Fibroblast of lung (primary cell): ENCODE measurements around the gene APOB. TPM values are rescaled to one million over a fixed set of nuclear protein-coding genes. Genes with fewer than 3 reads are reported as not detected.

Source experiments
- DNase-seq, 2 donors: peaks; one replicate each; pipeline versions ENCODE4 v3.0.0 to v3.0.0-alpha.2; 2010; ENCODE audit warnings: low read depth in 2 of 2
- H2AFZ ChIP-seq: 2 replicates; pipeline ENCODE4 v1.5.1; 2012; ENCODE audit warnings: low read length, control low read depth, inconsistent platforms
- H3K27ac ChIP-seq: 2 replicates; pipeline ENCODE4 v1.5.1; 2011; ENCODE audit warnings: low read length, control low read depth; ENCODE audit not compliant: insufficient read depth
- H3K27me3 ChIP-seq: 2 replicates; pipeline ENCODE4 v1.5.1; 2011; ENCODE audit warnings: mild to moderate bottlenecking, low read length; ENCODE audit not compliant: control insufficient read depth, insufficient read depth
- H3K36me3 ChIP-seq: 2 replicates; pipeline ENCODE4 v1.5.1; 2011; ENCODE audit warnings: low read length; ENCODE audit not compliant: control insufficient read depth, insufficient read depth
- H3K4me1 ChIP-seq: 2 replicates; pipeline ENCODE4 v1.5.1; 2011; ENCODE audit warnings: low read length; ENCODE audit not compliant: control insufficient read depth, insufficient read depth; ENCODE audit errors: extremely low read depth
- H3K4me2 ChIP-seq: 2 replicates; pipeline ENCODE4 v1.5.1; 2011; ENCODE audit warnings: low read length, control low read depth; ENCODE audit not compliant: insufficient read depth; ENCODE audit errors: extremely low read depth
- H3K4me3 ChIP-seq, 4 experiments: fragments of 200-600 bp in 1 of 4; sonication (generic) in 1 of 4; replicated peaks in 1 of 4; 2 replicates each; pipeline ENCODE4 v1.5.1; 2011 to 2016; ENCODE audit warnings: low read length in 4 of 4, low read depth in 3 of 4, mild to moderate bottlenecking in 3 of 4, control low read depth in 2 of 4, inconsistent platforms in 1 of 4, mixed read lengths in 1 of 4; ENCODE audit not compliant: insufficient read depth in 1 of 4; ENCODE audit errors: control extremely low read depth in 1 of 4
- H3K79me2 ChIP-seq: 2 replicates; pipeline ENCODE4 v1.5.1; 2012; ENCODE audit warnings: mild to moderate bottlenecking, low read length, inconsistent platforms; ENCODE audit not compliant: control insufficient read depth, insufficient read depth
- H3K9ac ChIP-seq: 2 replicates; pipeline ENCODE4 v1.5.1; 2011; ENCODE audit warnings: mild to moderate bottlenecking, low read length, control low read depth; ENCODE audit not compliant: insufficient read depth
- H3K9me3 ChIP-seq: 2 replicates; pipeline ENCODE4 v1.5.1; 2012; ENCODE audit warnings: low read depth, low read length; ENCODE audit not compliant: control insufficient read depth, insufficient read depth
- H4K20me1 ChIP-seq: 2 replicates; pipeline ENCODE4 v1.5.1; 2011; ENCODE audit warnings: low read length; ENCODE audit not compliant: control insufficient read depth, insufficient read depth; ENCODE audit errors: extremely low read depth
- CTCF ChIP-seq, 2 donors: IDR thresholded peaks in 1 of 2; conservative IDR thresholded peaks in 1 of 2; 1 replicate in 1 of 2; 2 replicates in 1 of 2; pipeline ENCODE4 v1.5.1; 2011 to 2012; ENCODE audit warnings: low read length in 2 of 2, control low read depth in 1 of 2, inconsistent platforms in 1 of 2, low read depth in 1 of 2, mild to moderate bottlenecking in 1 of 2
- EZH2 ChIP-seq: IDR thresholded peaks from 2 replicates; pipeline ENCODE4 v1.5.1; 2012; ENCODE audit warnings: low read length, control low read depth, mild to moderate bottlenecking; ENCODE audit errors: missing control alignments
- polyA plus RNA-seq, 2 donors: library from polyadenylated mRNA; depleted of rRNA in 1 of 2; stranded (reverse) in 1 of 2; unstranded in 1 of 2; fragments of >200 nt; gene quantifications; 2 replicates each; pipeline ENCODE4 v1.2.1, GENCODE V29; 2011 to 2012; ENCODE audit warnings: missing spikeins in 1 of 2
- total RNA-seq: library from RNA; depleted of rRNA; stranded (reverse); fragments of >200 nt; gene quantifications from 2 replicates; pipeline ENCODE4 v1.2.1, GENCODE V29; 2014

APOB gene
- total and polyA plus RNA-seq, 2 donors (not counting 1 experiment from before 2014, with no cell fraction given), result under 0.01 TPM; not detected in 1

GRCh38 chr2:20985062-20985461, 58.8 kb downstream of the APOB start:
- no peaks in the 10 kb centered on the region for H3K4me1 ChIP-seq
- no peak for DNase-seq
- no peak overlapping the region for H3K27ac ChIP-seq
- no peaks in the 10 kb centered on the region for H4K20me1 ChIP-seq
- no peaks in the 10 kb centered on the region for H3K27me3 ChIP-seq
- H3K79me2 ChIP-seq, result no peaks in the 10 kb centered on the region
- H3K9ac ChIP-seq, result no peak overlapping the region
- no peaks in the 10 kb centered on the region for H3K36me3 ChIP-seq
- H3K4me3 ChIP-seq, result no peak overlapping the region
- no peak for TF ChIP-seq CTCF (conservative IDR thresholded peaks at IDR 0.05 in 1 of 2, IDR thresholded peaks at IDR 0.05 in 1 of 2; ENCODE audit: low read depth in 1 of 2, low read length in 2 of 2)
- no peak for TF ChIP-seq EZH2
- H3K4me2 ChIP-seq, result no peak overlapping the region
- H2AFZ ChIP-seq, result no peak overlapping the region
- no peaks in the 10 kb centered on the region for H3K9me3 ChIP-seq

GRCh38 chr2:20984408-20984807, 59.5 kb downstream of the APOB start:
- H3K4me1 ChIP-seq, result no peaks in the 10 kb centered on the region
- H3K36me3 ChIP-seq, result no peaks in the 10 kb centered on the region
- no peak for TF ChIP-seq EZH2
- no peak for TF ChIP-seq CTCF (conservative IDR thresholded peaks at IDR 0.05 in 1 of 2, IDR thresholded peaks at IDR 0.05 in 1 of 2; ENCODE audit: low read depth in 1 of 2, low read length in 2 of 2)
- no peaks in the 10 kb centered on the region for H3K79me2 ChIP-seq
- no peaks in the 10 kb centered on the region for H4K20me1 ChIP-seq
- H3K4me3 ChIP-seq, result no peak overlapping the region
- no peak for DNase-seq
- no peaks in the 10 kb centered on the region for H3K9me3 ChIP-seq
- H3K27me3 ChIP-seq, result no peaks in the 10 kb centered on the region
- no peak overlapping the region for H2AFZ ChIP-seq
- H3K9ac ChIP-seq, result no peak overlapping the region
- no peak overlapping the region for H3K4me2 ChIP-seq
- H3K27ac ChIP-seq, result no peak overlapping the region

- Histone ChIP-seq H3K4me2 (no peak overlapping the region), H3K27me3 (no peaks in the 10 kb centered on the region), H2AFZ (no peak overlapping the region), H3K36me3 (no peaks in the 10 kb centered on the region), H4K20me1 (no peaks in the 10 kb centered on the region), H3K79me2 (no peaks in the 10 kb centered on the region), H3K9ac (no peak overlapping the region), H3K4me1 (no peaks in the 10 kb centered on the region), H3K9me3 (no peaks in the 10 kb centered on the region), H3K27ac (no peak overlapping the region), H3K4me3 (no peak overlapping the region)
- DNase-seq, result no peak
- TF ChIP-seq EZH2 (no peak), CTCF (conservative IDR thresholded peaks at IDR 0.05 in 1 of 2, IDR thresholded peaks at IDR 0.05 in 1 of 2; ENCODE audit: low read depth in 1 of 2, low read length in 2 of 2) (no peak)
Observed at GRCh38 chr2:20983844-20984243, 60.0 kb downstream of the APOB start.
